ENCODE measurements around the gene SYT7.
A peak's percentile ranks its signal among the peaks of the same experiment; 100 is the strongest.

GRCh38 chr11:61532134-61533038 is 48.5 kb downstream of the SYT7 start:
- no peak for TF ChIP-seq ZBTB33 (IDR thresholded peaks at IDR 0.05)
- TF ChIP-seq CTCF (IDR thresholded peaks at IDR 0.05; ENCODE audit: low read depth, low read length, missing input control), result peak; percentile 79
- no peak for TF ChIP-seq MAX (IDR thresholded peaks at IDR 0.05)
- TF ChIP-seq ATF3 (IDR thresholded peaks at IDR 0.05), result no peak
- TF ChIP-seq HNF4A (conservative IDR thresholded peaks at IDR 0.05), result no peak
- no peak for TF ChIP-seq TAF1 (conservative IDR thresholded peaks at IDR 0.05)
- TF ChIP-seq YY1 (IDR thresholded peaks at IDR 0.05), result no peak
- no peak for TF ChIP-seq JUND (IDR thresholded peaks at IDR 0.05)
- peak; percentile 10 for TF ChIP-seq SP1 (IDR thresholded peaks at IDR 0.05)
- TF ChIP-seq REST (IDR thresholded peaks at IDR 0.05), result no peak
- TF ChIP-seq RXRA (IDR thresholded peaks at IDR 0.05), result peak in 1 of 2 donors; percentile 1
- TF ChIP-seq GABPA (IDR thresholded peaks at IDR 0.05 in 1 of 2, conservative IDR thresholded peaks at IDR 0.05 in 1 of 2), result no peak

Data from liver (tissue), 3 donors.